Breast epithelium (tissue), 4 donors: ENCODE data around the gene IQGAP3. TPM values are rescaled to one million over a fixed set of nuclear protein-coding genes. Genes with fewer than 3 reads are reported as not detected.

ENCODE experiments used
- DNase-seq, 2 donors: peaks; one replicate each; pipeline ENCODE4 v3.0.0-alpha.2; 2019; ENCODE audit warnings: low spot score in 2 of 2
- H3K27ac ChIP-seq, 2 donors: fragments of 200-600 bp; sonication (generic) in 1 of 2; one replicate each; pipeline ENCODE4 v1.5.1; 2016 to 2019; ENCODE audit warnings: mild to moderate bottlenecking in 1 of 2
- H3K27me3 ChIP-seq, 2 donors: fragments of 200-600 bp; sonication (generic) in 1 of 2; one replicate each; pipeline versions ENCODE4 v1.5.1 to v1.6.0; 2017 to 2019; ENCODE audit warnings: control low read depth in 1 of 2, mild to moderate bottlenecking in 1 of 2
- H3K36me3 ChIP-seq: fragments of 200-600 bp; one replicate; pipeline ENCODE4 v1.5.1; 2019
- H3K4me1 ChIP-seq, 2 donors: fragments of 200-600 bp; sonication (generic); one replicate each; pipeline ENCODE4 v1.5.1; 2016 to 2019; ENCODE audit warnings: control low read depth in 1 of 2
- H3K4me3 ChIP-seq, 3 donors: fragments of 200-600 bp; sonication (generic); 1 replicate in 2 of 3; 2 replicates in 1 of 3; pipeline ENCODE4 v1.5.1; 2016 to 2019; ENCODE audit warnings: mild to moderate bottlenecking in 3 of 3, moderate library complexity in 2 of 3
- H3K9me3 ChIP-seq, 2 donors: fragments of 200-600 bp; sonication (generic) in 1 of 2; one replicate each; pipeline ENCODE4 v1.5.1; 2016 to 2019; ENCODE audit warnings: control low read depth in 1 of 2
- POLR2A ChIP-seq: fragments of 450-650 bp; IDR thresholded peaks from one replicate; pipeline ENCODE4 v1.6.1; 2016; ENCODE audit warnings: antibody characterized with exemption, mild to moderate bottlenecking, moderate library complexity
- POLR2AphosphoS5 ChIP-seq, 3 donors: sonication (generic); formaldehyde crosslinking; IDR thresholded peaks; one replicate each; pipeline ENCODE4 v1.6.1; 2017; ENCODE audit warnings: antibody characterized with exemption in 3 of 3
- intact Hi-C: fragments of 100-400 bp; cut with DNase I; formaldehyde crosslinking; loops from one replicate; pipeline ENCODE4 v1.15.1; 2023; ENCODE audit warnings: low total_unique reads
- total RNA-seq, 3 donors: library from RNA; depleted of rRNA; stranded (reverse); fragments of >200 nt; gene quantifications; one replicate each; pipeline ENCODE4 v1.1.0, GENCODE V29; 2016
- TF ChIP-seq, protein P1 (sequence below), 3 donors: fragments of 450-650 bp; IDR thresholded peaks; one replicate each; pipeline ENCODE4 v1.5.1; 2016 to 2017; ENCODE audit warnings: antibody characterized with exemption in 3 of 3, mild to moderate bottlenecking in 3 of 3, moderate library complexity in 3 of 3

The IQGAP3 gene
- total RNA-seq, 3 donors from 2014 or later, result under 0.01 to 1.4 (median 0.15) TPM

DNA sequence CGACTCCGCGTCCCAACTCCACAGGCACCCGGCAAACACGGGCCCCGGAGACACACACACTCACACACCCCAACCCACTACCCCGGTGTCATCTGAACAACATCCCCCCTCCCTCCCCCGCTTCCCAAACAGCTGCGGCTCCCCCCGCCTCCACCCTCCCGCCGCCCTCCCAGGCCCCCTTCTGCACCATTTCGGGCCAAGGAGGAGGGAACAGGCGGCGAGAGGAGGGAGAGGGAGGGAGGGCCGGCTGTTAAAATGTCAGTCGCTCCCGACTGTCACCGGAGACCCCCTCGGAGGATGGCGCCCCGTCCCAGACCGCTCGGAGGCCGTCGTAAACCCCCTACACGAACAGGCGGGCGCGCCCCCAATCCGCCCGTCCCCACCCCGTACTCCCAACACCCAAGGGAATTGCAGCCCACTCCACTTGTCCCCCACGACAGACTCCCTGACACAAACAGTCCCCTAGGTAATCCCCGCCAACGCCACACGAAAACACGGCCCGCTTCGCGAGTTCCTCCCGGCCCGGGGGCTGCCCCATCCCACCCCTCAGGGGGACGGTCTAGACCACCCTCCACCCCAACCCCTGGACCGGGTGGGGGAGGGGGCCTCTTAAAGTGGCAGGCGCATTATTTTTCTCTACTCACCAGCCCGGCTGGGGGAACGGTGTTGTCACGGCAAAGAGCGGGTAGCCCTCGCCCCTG is 72.4 kb downstream of the IQGAP3 start:
- intact Hi-C loops, result loop anchor here (5.0 to 10.0 kb wide), 2 partner anchors 38 to 165 kb away; no protein-coding TSS in a partner anchor
- no peak for TF ChIP-seq POLR2AphosphoS5 (IDR thresholded peaks at IDR 0.05)
- no peak for TF ChIP-seq POLR2A
- TF ChIP-seq, protein P1, sequence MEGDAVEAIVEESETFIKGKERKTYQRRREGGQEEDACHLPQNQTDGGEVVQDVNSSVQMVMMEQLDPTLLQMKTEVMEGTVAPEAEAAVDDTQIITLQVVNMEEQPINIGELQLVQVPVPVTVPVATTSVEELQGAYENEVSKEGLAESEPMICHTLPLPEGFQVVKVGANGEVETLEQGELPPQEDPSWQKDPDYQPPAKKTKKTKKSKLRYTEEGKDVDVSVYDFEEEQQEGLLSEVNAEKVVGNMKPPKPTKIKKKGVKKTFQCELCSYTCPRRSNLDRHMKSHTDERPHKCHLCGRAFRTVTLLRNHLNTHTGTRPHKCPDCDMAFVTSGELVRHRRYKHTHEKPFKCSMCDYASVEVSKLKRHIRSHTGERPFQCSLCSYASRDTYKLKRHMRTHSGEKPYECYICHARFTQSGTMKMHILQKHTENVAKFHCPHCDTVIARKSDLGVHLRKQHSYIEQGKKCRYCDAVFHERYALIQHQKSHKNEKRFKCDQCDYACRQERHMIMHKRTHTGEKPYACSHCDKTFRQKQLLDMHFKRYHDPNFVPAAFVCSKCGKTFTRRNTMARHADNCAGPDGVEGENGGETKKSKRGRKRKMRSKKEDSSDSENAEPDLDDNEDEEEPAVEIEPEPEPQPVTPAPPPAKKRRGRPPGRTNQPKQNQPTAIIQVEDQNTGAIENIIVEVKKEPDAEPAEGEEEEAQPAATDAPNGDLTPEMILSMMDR (IDR thresholded peaks at IDR 0.05), result peak in 1 of 3 donors; percentile 18
- H3K36me3 ChIP-seq, result no peaks in the 10 kb centered on the region
- no peak for DNase-seq
- H3K27me3 ChIP-seq, result no peaks in the 10 kb centered on the region
- H3K27ac ChIP-seq, result peak overlapping the region; percentile 98 to 100
- H3K4me1 ChIP-seq, result peaks cover 13 to 49% of the 10 kb centered on the region in 2 donors
- no peaks in the 10 kb centered on the region for H3K9me3 ChIP-seq
- peak overlapping the region; percentile 90 to 98 (median 94) for H3K4me3 ChIP-seq

- H3K27ac ChIP-seq, result peak overlapping the region; percentile 98 to 100
- no peak for DNase-seq
- H3K4me1 ChIP-seq, result peaks cover 17 to 52% of the 10 kb centered on the region in 2 donors
- no peaks in the 10 kb centered on the region for H3K36me3 ChIP-seq
- H3K4me3 ChIP-seq, result peak overlapping the region; percentile 90 to 98 (median 94)
- intact Hi-C loops, result loop anchor here (5.0 to 10.0 kb wide), 2 partner anchors 37 to 165 kb away; no protein-coding TSS in a partner anchor
- no peaks in the 10 kb centered on the region for H3K9me3 ChIP-seq
- no peaks in the 10 kb centered on the region for H3K27me3 ChIP-seq
- TF ChIP-seq POLR2A, result no peak
- TF ChIP-seq, protein P1 (IDR thresholded peaks at IDR 0.05), result no peak
- TF ChIP-seq POLR2AphosphoS5 (IDR thresholded peaks at IDR 0.05), result no peak
Observed at GRCh38 chr1:156499194-156499841, 73.0 kb downstream of the IQGAP3 start.

- no peaks in the 10 kb centered on the region for H3K9me3 ChIP-seq
- peak overlapping the region; percentile 98 to 100 for H3K27ac ChIP-seq
- intact Hi-C loops, result loop anchor here (5.0 to 10.0 kb wide), 2 partner anchors 36 to 166 kb away; no protein-coding TSS in a partner anchor
- H3K4me1 ChIP-seq, result peaks cover 23 to 52% of the 10 kb centered on the region in 2 donors
- H3K27me3 ChIP-seq, result no peaks in the 10 kb centered on the region
- H3K36me3 ChIP-seq, result no peaks in the 10 kb centered on the region
- no peak for DNase-seq
- H3K4me3 ChIP-seq, result peak overlapping the region; percentile 90 to 98 (median 94)
- TF ChIP-seq, protein P1 (IDR thresholded peaks at IDR 0.05), result no peak
- TF ChIP-seq POLR2AphosphoS5 (IDR thresholded peaks at IDR 0.05), result peak in 2 of 3 donors; percentile 20 to 53
Observed at GRCh38 chr1:156498432-156499193, 73.8 kb downstream of the IQGAP3 start.

DNA sequence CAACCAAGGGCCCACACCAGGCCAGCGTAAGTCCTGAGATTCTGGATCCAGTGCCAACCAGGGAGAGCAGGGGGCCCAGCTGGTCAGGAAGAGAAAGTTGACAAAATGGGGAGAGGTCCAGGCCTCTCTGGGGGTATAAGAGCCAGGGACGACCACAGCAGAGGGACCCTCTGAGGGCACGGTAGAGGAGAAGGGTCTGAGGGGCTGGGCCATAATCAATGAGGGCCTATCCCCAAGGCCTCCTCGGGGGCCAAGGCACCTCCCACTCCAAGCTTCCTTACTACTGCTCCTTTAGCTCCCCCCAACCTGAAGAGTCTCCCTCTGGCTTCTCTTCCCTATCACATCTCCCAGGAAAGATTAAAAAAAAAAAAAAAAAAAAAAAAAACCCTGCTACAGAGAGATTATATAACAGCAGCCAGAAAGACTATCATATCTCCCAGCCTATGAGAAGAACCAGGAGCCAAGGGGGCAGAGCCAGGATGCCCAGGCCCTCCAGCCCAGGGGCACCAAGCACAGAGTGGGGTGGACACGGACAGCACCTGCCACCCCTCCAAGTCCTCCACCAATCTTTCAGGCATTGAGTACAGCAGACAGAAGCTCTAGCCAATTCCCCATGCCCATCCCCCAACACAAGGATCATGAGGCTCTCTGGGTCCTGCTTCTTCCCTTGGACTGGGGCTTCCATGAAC is 74.5 kb downstream of the IQGAP3 start:
- H3K27ac ChIP-seq, result peak overlapping the region; percentile 98 to 100

More for the DNA sequence above, 74.5 kb downstream of the IQGAP3 start:
- Histone ChIP-seq H3K9me3 (no peaks in the 10 kb centered on the region), H3K4me3 (peak overlapping the region; percentile 90 to 98 (median 94)), H3K36me3 (no peaks in the 10 kb centered on the region), H3K27me3 (no peaks in the 10 kb centered on the region), H3K4me1 (peaks cover 22 to 57% of the 10 kb centered on the region in 2 donors)
- TF ChIP-seq POLR2AphosphoS5 (IDR thresholded peaks at IDR 0.05) (no peak), POLR2A (no peak)
- TF ChIP-seq, protein P1 (IDR thresholded peaks at IDR 0.05), result no peak
- no peak for DNase-seq
- intact Hi-C loops, result loop anchor here (5.0 to 10.0 kb wide), 2 partner anchors 36 to 167 kb away; no protein-coding TSS in a partner anchor
